Thyroid gland (tissue), 4 donors: Measurements from ENCODE around the gene ERGIC2.

Source experiments
- POLR2A ChIP-seq, 2 donors: fragments of 450-650 bp; IDR thresholded peaks; one replicate each; pipeline ENCODE4 v1.6.1; 2017; ENCODE audit warnings: antibody characterized with exemption in 2 of 2, mild to moderate bottlenecking in 2 of 2, moderate library complexity in 1 of 2
- TF ChIP-seq, protein P1 (sequence below), 6 experiments: fragments of 200-600 bp in 3 of 6; fragments of 450-650 bp in 3 of 6; sonication (generic) in 3 of 6; IDR thresholded peaks; one replicate each; pipeline ENCODE4 v1.5.1; 2016 to 2019; ENCODE audit warnings: antibody characterized with exemption in 6 of 6, mild to moderate bottlenecking in 2 of 6, inconsistent platforms in 1 of 6, moderate library complexity in 1 of 6

DNA sequence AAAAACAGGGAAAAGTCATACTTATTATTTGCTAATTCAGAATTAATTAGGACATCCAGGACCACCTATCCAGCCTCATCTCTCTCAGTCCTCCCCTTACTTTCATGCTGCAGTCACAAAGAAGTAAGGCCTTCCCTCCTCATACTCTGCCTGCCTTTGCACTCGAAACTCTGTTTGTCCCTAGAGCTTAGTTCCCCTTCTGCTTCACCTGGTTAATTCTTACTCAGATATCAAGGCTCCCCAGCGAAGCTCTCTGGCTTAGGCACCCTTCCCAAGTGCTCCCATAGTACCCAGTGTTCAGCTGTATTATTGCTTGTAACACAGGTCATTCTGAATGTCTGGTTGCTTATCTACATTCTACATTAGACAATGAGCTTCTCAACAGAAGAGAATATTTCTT, 81.3 kb downstream of the ERGIC2 start:
- TF ChIP-seq, protein P1, sequence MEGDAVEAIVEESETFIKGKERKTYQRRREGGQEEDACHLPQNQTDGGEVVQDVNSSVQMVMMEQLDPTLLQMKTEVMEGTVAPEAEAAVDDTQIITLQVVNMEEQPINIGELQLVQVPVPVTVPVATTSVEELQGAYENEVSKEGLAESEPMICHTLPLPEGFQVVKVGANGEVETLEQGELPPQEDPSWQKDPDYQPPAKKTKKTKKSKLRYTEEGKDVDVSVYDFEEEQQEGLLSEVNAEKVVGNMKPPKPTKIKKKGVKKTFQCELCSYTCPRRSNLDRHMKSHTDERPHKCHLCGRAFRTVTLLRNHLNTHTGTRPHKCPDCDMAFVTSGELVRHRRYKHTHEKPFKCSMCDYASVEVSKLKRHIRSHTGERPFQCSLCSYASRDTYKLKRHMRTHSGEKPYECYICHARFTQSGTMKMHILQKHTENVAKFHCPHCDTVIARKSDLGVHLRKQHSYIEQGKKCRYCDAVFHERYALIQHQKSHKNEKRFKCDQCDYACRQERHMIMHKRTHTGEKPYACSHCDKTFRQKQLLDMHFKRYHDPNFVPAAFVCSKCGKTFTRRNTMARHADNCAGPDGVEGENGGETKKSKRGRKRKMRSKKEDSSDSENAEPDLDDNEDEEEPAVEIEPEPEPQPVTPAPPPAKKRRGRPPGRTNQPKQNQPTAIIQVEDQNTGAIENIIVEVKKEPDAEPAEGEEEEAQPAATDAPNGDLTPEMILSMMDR (IDR thresholded peaks at IDR 0.05) = no peak
- TF ChIP-seq POLR2A (IDR thresholded peaks at IDR 0.05) = no peak
